GM10847 (cell line): Measurements from ENCODE around the gene TSKU.

Experiments
- POLR2A ChIP-seq: IDR thresholded peaks from 2 replicates; pipeline ENCODE4 v1.6.1; 2011; ENCODE audit not compliant: insufficient read length; ENCODE audit errors: extremely low read depth

Gene TSKU

DNA sequence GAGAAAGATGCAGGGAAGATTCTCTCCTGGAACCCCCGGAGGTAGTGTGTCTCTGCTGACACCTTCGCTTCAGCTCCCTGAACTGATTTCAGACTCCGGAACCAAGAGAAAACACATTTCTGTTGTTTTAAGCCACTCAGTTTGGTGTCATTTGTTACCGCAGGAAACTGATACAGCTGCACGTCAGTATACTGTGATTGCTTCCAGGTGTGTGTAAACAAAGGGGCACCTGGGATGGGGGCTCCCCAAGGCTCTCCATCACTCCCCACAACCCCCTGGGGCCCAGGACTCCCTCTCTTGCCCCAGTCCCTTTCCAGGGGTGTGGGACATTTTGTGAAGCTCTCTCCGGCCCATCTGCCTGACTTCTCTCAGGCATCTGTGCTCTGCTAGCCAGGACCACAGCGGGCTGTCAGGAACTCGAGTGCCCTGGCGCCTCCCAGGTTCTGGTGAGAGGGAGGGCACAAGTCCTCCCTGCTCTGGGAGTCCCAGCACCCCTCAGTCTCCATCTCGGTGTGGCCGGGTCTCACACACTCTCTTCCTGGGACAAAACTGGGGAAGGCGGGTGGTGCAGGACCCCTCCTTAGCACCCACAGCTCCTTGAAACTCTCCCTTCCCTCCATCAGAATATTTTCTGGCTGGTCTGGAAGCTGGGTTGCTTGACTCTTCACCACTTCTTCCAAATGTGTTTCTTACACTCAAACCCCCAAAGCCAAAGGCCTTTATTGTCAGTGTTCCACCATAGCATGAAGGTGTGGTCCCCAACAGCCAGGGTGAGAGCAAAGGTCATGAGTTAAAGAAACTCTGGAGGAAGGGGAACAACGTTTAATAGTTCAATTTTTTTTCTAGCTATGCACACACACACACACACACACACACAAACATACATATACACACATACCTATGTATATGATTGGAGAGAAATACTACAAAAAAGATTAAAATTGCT is 35.0 kb upstream of the TSKU start:
- TF ChIP-seq POLR2A, result no peak

DNA sequence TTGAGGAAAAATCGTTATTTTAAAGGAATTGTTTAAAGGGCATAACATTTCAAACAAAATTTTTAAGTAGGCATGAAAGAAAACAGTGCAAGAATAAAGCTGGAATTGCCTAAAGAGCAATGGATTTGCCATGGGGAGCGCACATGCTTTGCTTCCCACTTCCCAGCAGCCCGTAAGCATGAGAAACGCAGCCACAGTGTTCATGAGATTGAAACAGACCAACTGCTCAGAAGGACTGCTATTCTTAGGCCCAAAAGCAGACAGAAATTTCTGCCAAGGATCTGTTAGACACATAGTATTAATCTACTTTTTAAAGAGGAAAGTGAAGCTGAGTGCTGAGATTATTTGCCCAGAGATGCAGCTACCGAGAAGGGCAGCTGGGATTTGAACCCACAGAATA is 34.2 kb upstream of the TSKU start:
- no peak for TF ChIP-seq POLR2A

DNA sequence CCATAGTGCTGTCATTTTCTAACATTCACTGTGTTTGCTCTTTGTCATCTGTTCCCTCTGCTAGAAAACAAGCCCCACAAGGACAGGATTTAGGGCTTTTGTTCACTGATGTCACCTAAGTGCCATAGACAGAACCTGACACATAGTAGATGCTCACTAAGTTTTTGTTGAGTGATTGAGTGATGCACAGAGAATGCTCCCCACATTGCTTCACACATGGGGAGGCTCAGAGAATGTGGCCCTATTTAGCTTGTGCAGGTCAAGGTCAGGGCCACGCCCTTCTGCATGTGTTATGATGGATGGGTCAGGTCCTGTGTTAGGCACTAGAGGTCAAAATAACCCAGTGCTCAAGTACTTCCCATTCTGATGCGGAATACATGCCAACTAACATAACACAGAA is 33.1 kb upstream of the TSKU start:
- TF ChIP-seq POLR2A, result no peak

DNA sequence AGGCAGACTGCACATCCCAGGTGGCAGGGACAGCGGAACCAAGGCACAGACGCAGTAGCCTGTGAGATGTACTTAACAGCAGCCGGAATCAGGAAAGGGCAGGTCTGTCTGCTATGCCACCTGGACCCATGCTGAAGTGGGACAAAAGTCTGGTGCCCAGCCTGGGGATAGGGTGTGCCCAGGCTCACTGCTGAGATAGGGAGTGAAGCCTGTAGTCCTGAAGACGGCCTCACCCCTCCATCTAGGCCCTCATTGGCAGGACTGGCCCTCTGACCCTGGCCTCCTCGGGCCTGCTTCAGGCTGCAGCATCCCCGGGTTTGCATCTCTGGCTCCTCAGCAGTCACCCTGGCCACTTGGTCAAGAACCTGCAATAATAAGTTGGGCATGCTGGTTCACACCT is 32.4 kb upstream of the TSKU start:
- no peak for TF ChIP-seq POLR2A

DNA sequence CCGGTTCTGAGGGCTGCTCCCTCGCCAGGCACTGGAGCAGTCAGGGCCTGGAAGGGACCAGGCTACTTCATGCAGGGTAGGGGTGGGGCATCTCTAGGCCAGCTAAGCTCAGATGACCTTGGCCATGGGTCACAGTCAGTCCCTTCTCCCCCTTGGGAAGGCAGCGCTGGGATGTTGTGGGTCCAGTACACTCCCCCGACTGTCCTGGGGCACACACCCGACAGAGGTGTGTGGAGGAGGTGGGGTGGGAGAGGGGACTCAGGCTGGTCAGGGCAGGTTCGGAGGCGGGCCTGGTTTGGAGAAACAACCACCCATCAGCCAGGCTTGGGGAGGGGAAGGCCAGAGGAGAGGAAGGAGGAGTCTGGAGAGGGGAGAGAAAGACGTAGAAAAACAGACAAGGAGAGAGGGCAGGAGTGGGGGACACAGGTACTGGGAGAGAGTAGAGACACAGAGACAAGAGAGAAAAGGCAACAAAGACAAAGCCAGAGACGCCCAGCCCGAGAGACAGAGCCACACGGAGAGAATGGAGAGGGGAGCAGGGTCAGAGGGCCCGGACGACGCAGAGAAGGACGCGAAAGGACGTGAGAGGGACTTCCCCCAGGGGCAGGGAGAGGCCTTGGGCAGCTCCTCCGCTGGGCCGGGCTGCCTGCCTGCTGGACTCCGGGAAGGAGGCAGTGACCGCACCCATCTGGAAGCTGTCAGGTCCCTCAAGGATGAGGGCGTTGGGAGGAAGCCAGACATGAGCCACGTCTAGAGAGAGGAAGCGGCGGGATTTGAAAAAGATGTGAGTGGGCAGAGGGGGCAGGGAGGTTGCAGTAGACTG is 30.6 kb upstream of the TSKU start:
- TF ChIP-seq POLR2A, result no peak

DNA sequence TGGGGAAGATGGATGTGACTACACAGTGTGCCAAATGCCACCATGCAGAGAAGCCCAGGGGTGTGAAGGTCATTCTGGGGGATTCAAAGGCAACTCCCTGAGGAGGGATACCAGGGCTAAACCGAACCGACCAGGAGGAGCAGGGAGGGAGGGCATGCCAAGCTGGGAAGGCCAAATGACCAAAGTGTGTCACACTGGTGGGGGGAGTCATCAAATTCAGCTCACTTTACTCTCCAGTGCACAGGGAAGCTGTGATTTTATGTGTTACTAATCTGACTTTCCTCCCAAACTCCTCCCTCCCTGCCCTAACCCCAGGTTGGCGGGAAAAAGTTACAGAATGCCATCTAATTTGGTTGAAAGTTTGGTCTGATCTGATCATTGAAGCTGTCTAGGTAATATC is 29.7 kb upstream of the TSKU start:
- no peak for TF ChIP-seq POLR2A

DNA sequence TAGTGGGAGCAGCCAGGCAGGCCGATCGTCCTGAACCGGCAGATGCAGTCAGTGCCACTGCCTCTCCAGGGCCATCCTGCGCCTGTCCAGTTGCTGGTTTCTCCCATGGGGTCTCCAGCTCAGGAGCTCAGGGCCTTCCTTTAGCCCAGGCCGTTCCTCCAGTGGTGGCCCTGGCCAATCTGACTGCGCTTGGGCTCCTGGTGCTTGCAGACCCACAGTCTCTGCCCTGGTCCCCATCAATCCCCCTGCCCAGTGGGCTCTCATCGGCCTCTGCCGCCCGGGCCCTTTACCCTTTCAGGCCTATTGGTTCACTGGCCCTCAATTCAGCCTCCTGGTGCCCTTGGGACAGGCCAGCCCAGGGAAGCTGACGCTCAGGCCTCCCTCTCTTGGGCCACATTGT is 29.2 kb upstream of the TSKU start:
- TF ChIP-seq POLR2A, result no peak

DNA sequence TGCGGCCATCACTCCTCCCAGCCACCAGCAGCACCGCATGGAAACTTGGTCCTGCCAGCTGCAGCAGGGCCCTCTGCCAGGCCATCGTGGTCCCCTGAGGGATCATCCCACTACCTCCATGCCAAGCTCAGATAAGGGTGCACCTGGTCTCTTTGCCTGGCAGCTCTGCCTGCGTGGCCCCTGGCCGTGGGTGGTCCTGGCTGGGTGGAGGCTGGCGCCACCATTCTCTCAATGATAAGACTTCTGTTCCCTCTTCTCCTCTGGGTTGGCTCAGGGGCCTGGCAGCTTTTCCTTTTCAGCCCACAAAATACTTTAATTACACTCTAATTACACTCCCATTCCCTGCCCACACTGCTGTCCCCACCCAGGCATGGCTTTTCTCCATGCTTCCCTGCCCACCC is 26.8 kb upstream of the TSKU start:
- TF ChIP-seq POLR2A, result no peak

DNA sequence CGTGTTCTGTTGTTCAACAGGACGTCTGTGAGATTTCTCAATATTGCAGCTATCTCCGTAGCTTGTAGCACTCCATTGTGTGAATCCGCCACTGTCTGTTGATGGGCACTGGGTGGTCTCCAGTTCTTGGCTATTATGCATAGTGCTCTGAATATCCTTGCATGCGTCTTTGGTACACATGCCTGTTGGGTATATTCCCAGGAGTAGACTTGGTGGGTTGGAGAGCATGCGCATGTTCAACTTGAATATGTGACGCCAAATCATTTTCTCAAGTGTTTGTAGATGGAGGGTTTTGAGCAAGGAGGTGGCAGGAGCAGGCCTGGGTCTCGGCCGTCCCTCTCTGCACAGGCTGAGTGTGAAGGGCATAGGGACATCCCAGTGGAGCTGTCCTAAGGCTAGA is 24.8 kb upstream of the TSKU start:
- TF ChIP-seq POLR2A, result no peak

DNA sequence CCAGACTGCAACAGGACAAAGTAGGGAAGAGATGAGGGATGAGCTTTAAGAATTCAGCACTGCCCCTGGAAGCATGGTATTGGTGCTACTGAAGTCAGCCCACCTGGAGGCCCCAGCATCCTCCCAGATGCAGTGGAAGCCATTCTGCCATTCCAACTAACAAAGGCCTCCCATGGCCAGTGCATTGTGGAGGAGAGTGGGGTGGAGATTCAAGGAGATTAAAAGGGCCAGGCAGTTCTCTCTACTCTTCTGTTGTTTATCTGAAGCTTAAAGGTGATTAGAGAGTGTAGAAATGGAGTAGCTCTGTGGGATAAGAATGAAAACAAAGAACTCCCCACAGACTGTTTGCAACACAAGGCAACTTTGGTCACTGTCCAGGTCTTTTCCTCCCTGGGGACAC is 24.1 kb upstream of the TSKU start:
- TF ChIP-seq POLR2A, result no peak

DNA sequence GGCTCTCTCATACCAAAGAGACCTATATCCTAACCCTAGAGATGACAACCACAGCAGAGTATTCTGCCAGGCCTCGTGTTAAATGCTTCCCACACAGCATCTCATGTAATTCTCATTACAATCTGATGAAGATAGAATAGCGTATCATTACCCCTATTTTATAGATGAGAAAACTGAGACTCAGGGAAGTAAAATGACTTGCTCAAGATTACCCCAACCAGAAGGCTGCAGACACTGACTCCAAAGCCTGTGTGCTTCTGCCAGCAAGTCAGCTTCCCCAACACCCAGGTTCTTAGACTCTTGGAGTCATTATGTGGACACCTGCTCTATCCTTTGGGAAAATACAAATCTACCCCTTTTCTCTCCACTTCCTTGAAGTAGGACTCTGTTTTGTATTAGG is 23.6 kb upstream of the TSKU start:
- no peak for TF ChIP-seq POLR2A

DNA sequence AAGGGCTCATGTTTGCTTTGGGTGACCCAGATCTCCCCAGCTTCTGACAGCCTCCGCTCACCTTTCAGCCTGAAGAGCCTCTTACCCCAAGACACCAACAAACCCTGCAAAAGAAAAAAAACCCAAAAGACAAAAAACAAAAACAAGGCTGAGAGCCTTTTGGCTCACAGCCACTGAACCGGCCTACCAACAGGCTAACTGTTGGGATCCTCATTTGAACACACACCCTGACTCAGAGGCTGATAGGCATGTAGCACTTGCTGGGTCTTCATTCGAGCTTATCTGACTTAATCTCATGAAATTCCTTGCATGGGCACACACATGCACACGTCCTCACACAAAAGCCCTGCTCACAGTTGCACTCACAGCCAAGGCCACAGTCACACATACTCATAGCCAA is 22.9 kb upstream of the TSKU start:
- TF ChIP-seq POLR2A, result no peak

DNA sequence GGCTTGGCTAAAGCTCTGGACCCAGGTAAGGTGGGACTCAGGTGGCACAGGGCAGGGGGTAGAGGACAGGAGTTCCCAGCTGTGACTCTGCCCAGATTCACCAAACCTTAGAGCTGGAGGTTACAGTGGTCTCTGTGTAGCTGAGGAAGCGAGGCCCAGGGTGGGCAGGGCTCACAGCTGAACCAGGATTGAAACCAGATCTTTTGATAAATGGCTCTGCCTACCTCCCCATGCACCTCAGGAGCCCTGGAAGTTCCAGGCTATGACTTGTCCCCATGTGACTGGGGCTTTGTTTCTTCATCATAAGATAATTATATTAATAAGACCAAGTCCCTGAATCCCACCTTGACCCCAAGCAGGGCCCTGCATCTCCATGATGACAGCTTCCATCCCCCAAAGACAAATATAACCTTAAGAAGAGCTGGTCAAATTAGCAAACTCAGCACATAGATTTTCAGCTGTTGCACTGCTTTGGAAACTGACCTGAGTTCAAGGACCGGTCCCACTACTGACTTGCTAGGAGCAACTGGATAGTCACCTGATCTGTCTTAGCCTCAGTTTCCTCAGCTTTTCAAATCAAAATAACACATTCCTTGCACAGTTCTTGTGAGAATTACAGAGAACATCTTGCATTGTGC is 21.3 kb upstream of the TSKU start:
- TF ChIP-seq POLR2A, result no peak

DNA sequence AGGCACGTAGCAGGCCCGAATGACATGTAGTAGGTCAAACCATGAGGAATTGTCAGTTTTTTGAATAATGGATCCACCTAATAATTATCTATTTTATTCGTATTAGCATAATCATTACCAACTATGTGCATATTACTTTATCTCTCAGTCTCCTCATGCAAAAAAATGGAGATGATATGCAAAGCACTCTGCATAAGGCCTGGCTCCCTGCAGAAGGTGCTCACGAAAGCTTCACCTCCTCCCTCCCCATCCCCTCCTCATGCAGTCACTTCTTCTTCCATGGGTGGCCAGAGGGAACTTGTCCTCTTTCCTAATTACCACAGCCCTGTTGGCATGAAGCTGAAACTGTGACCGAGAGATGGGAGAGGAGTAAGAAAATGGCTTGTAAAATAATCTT is 20.8 kb upstream of the TSKU start:
- TF ChIP-seq POLR2A, result no peak

DNA sequence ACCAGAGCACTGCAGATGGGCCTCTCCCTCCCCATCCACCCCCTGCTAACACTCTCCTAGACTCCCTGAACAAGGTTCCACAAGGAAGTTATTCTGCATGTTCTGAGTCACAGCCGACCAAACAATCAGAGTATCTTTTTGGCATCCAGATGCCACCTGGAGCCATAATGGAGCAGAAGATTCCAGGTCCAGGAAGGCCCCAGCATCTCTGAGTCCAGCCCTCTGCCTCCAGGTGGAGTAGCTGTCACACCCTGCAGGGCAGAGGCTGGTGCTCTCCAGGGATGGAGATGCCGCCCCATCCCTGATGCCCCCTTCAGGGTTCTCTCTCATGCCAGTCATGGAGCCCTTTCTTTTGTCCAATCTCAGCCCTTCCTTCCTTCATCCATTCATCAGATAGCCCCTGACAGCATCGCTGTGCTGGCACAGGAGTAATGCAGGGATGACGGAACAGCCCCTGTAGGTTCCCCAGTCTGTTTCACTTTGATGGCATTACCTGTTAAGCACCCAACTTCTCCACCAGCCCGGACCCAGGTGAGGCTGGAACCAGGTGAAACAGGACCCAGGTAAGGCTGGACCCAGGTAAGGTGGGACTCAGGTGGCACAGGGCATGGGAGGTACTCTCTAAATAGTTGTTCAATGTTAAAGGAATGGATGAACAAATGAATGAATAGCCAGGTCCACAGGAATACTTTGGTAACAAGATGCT is 20.1 kb upstream of the TSKU start:
- no peak for TF ChIP-seq POLR2A
